ENCODE measurements around the gene PRMT2.
"Not testable (repeated sequence)": the region's sequence is repeated elsewhere in the genome, so short reads cannot be mapped to it uniquely, and the experiment has no call there.

The PRMT2 gene

GRCh38 chr21:46675595-46676280 lies 40.3 kb downstream of the PRMT2 start:
- no peak for DNase-seq

GRCh38 chr21:46676542-46676941 lies 41.1 kb downstream of the PRMT2 start:
- DNase-seq = not testable (repeated sequence)

GRCh38 chr21:46681593-46681992 lies 46.1 kb downstream of the PRMT2 start:
- not testable (repeated sequence) for DNase-seq

GRCh38 chr21:46698652-46699051 lies 63.2 kb downstream of the PRMT2 start:
- not testable (repeated sequence) for DNase-seq

GRCh38 chr21:46699104-46699503 lies 63.6 kb downstream of the PRMT2 start:
- not testable (repeated sequence) for DNase-seq
